NCI-H82 (cell line): ENCODE results near the gene PRDM4.
A peak's percentile ranks its signal among the peaks of the same experiment; 100 is the strongest.
"Not testable (repeated sequence)": the region's sequence is repeated elsewhere in the genome, so short reads cannot be mapped to it uniquely, and the experiment has no call there.

Experiments
- DNase-seq: peaks from one replicate; lab custom pipeline; 2025; lab: John Stamatoyannopoulos, UW

The PRDM4 gene

GRCh38 chr12:107767466-107767865 lies 6.5 kb upstream of the PRDM4 start:
- DNase-seq, result no peak

GRCh38 chr12:107765316-107765715 lies 4.4 kb upstream of the PRDM4 start:
- DNase-seq, result no peak

- no peak for DNase-seq
These were observed 3.7 kb upstream of the PRDM4 start for GRCh38 chr12:107764626-107765025.

DNA sequence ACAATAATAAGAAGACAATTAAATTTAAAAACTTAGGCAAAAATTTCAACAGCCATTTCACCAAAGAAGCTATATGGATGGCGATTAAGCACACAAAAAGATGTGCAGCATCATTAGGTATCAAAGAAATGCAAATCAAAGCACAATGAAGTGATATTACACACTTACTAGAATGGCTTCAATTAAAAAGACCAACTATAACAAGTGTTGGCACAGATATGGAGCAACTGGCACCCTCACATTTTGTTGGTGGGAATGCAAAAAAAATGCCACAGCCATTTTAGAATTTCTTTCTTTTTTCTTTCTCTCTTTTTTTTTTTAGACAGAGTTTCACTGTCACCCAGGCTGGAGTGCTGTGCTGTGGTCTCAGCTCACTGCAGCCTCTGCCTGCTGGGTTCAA lies 1.9 kb upstream of the PRDM4 start:
- no peak for DNase-seq

- DNase-seq, result peak; percentile 56
These were observed 566 bp upstream of the PRDM4 start for GRCh38 chr12:107761502-107761904.

DNA sequence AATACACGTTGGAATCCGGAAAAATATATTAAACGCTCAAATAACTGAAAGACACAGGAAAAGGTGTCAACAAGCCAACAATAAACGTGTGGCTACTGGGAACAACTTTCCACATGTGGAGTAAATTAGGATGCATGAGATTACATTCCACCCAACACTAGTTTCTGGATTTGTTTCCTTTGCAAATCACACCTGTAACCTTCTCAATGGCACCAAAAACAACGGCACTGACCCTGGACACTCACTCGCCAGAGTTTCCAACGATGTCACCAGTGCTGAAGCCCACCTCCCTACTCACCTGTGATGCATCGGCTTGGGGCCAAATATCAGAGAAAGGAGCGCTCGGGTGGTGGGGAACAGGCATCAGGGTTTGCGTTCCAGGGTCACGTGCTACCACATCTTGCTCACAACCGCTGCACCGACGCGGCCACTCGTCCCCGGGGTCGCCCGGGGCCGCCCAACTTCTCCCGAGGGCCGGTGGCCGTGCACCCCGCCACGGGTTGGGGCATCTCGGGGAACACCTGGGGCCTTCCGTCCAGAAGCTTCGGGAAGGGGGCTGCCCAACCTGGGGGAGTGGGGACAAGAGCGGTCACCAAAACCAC lies 629 bp downstream of the PRDM4 start:
- peak; percentile 52 for DNase-seq

DNA sequence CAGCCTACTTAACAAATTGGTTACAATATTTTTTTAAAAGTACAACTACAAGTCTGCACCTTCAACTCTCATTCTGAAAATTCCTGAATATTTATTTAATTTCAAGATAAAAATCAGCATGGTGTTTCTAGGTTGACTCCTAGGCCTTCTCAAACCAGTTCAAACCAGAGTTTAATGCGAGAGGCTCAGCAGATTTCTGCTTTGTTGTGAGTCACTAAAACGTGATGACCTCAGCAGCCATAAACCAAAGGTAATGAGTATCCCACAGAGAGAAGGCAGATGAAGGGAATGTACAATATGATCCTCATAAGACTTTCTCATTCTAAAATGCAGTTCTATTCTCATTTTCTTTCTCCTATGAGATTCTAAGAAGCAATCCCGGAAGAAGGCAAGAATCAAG lies 1.5 kb downstream of the PRDM4 start:
- peak; percentile 47 for DNase-seq

GRCh38 chr12:107749083-107749482 lies 11.9 kb downstream of the PRDM4 start:
- DNase-seq, result no peak

- no peak for DNase-seq
These were observed 12.5 kb downstream of the PRDM4 start for GRCh38 chr12:107748472-107748871.

- no peak for DNase-seq
These were observed 24.0 kb downstream of the PRDM4 start for GRCh38 chr12:107736914-107737313.

GRCh38 chr12:107735763-107736162 lies 25.2 kb downstream of the PRDM4 start:
- DNase-seq, result peak; percentile 22

GRCh38 chr12:107734139-107734538 lies 26.8 kb downstream of the PRDM4 start:
- no peak for DNase-seq

DNA sequence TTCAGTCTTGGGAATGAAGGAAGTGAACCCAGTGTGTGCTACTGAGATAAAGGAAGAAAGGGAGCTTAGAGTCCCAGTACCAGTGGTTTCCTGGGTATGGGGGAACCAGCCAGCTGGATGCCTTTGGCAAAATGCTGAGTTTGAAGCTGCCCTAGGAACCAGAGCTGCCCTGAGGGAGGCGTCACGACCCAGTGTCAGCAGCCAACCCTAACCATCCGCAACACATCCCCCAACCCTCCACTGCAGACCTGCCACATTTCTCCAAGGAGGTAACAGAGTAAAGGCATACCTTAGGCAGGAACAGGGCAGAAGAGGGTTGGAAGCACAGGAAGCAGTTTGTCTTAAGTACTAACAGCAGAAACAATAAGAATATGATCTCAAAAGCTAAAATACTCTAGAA lies 28.6 kb downstream of the PRDM4 start:
- no peak for DNase-seq

- DNase-seq, result no peak
These were observed 29.6 kb downstream of the PRDM4 start for GRCh38 chr12:107731366-107731765.

DNA sequence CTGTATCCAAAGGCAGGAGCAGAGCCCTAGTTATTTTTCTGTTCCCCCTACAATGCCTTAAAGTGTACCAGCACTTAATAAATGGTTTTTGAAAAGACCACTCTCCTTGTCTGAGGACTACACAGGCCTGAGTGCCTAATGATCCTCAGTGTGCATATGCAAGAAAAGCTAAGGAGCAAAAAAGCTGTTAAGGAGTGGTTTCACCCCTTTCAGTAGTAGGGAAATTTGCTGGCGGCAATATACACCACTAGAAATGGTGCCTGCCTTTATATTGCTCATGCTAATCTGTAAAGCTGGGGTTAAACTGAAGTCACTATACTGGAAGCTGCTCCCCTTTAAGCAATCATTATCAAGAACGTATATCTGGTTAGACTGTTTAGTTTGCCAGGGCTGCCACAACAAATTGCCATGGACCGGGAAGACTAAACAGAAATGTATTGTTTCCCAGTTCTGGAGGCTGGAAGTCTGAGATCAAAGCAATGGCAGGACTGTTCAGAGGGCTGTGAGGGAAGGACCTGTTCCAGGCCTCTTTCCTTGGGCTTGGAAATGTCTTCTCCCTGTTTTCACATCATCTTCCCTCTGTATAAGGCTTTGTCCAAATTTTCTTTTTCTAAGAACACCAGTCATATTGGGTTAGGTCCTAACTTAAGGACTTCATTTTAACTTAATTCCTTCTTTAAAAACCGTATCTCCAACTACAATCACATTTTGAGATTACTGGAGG lies 30.2 kb downstream of the PRDM4 start:
- DNase-seq, result no peak

DNA sequence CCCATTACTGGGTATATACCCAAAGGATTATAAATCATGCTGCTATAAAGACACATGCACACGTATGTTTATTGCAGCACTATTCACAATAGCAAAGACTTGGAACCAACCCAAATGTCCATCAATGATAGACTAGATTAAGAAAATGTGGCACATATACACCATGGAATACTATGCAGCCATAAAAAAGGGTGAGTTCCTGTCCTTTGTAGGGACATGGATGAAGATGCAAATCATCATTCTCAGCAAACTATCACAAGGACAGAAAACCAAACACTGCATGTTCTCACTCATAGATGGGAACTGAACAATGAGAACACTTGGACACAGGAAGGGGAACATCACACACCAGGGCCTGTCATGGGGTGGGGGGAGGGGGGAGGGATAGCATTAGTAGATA lies 33.2 kb downstream of the PRDM4 start:
- not testable (repeated sequence) for DNase-seq

DNA sequence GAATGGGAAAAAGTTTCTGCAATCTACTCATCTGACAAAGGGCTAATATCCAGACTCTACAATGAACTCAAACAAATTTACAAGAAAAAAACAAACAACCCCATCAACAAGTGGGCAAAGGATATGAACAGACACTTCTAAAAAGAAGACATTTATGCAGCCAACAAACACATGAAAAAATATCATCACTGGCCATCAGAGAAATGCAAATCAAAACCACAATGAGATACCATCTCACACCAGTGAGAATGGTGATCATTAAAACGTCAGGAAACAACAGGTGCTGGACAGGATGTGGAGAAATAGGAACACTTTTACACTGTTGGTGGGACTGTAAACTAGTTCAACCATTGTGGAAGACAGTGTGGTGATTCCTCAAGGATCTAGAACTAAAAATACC lies 33.6 kb downstream of the PRDM4 start:
- not testable (repeated sequence) for DNase-seq

DNA sequence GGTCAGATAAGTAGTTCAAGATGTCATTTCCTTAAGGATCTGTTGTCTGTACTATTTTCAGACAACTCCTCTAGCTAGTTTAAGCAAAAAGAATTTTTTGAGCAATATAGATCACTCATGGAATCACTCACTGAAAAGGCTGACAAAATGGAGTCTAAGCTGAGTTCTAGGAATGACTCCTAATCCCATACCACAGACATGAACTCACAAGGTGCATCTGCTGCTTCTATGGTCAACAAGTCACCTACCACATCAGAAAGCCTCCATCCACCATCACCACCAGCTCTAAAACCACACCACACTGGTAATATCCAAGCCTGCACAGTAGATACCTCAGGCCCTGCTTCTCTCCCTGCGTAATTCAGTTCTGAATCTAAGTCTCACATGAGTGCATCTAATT lies 42.3 kb downstream of the PRDM4 start:
- DNase-seq, result no peak

DNA sequence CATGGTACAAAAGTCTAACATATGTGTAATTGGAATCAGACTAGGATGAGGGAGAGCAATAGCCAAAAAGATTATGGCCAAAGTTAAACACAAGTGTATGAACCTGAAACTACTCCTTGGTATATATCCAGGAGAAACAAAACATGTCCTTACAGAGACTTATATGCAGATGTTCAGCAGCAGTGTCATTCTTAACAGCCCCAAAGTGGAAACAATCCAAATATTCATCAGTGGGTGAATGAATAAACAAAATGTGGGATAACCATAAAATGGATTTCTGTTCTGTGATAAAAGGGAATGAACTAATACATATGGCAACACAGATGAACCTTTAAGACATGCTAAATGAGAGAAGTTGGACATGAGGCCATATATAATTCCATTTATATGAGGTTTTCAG lies 45.2 kb downstream of the PRDM4 start:
- DNase-seq, result no peak

DNA sequence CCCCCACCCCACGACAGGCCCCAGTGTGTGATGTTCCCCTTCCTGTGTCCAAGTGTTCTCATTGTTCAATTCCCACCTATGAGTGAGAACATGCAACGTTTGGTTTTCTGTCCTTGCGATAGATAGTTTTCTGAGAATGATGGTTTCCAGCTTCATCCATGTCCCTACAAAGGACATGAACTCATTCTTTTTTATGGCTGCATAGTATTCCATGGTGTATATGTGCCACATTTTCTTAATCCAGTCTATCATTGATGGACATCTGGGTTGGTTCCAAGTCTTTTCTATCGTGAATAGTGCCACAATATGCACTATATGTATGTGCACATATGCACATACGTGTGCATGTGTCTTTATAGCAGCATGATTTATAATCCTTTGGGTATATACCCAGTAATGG lies 55.4 kb downstream of the PRDM4 start:
- DNase-seq, result not testable (repeated sequence)

- no peak for DNase-seq
These were observed 56.9 kb downstream of the PRDM4 start for GRCh38 chr12:107704041-107704440.

GRCh38 chr12:107702106-107702505 lies 58.8 kb downstream of the PRDM4 start:
- DNase-seq, result no peak

DNA sequence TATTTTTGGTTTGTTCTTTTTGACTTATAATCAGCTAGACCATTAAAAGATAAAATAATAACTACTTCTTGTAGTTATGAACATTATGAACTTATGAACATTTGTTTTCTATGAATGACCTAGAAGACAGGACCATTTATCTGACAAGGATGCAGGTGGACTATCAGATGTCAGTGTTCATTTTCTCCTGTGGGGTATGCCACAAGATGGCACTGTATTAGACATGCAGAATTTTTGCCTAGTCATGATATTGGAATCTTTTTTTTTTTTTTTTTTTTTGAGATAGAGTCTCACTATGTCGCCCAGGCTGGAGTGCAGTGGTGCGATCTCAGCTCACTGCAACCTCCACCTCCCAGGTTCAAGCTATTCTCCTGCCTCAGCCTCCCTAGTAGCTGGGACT lies 65.2 kb downstream of the PRDM4 start:
- peak; percentile 21 for DNase-seq
